HG02840 (cell line): ENCODE measurements around the gene TMSB15C.
A peak's percentile ranks its signal among the peaks of the same experiment; 100 is the strongest.
"Not testable (repeated sequence)": the region's sequence is repeated elsewhere in the genome, so short reads cannot be mapped to it uniquely, and the experiment has no call there.

Experiments
- ATAC-seq: cut with Tn5 transposase; IDR thresholded peaks from one replicate; pipeline ENCODE4 v1.9.1; 2021; ENCODE audit warnings: mild to moderate bottlenecking, moderate library complexity, moderate number of reproducible peaks; ENCODE audit not compliant: unreplicated experiment, low FRiP score

Gene TMSB15C

DNA sequence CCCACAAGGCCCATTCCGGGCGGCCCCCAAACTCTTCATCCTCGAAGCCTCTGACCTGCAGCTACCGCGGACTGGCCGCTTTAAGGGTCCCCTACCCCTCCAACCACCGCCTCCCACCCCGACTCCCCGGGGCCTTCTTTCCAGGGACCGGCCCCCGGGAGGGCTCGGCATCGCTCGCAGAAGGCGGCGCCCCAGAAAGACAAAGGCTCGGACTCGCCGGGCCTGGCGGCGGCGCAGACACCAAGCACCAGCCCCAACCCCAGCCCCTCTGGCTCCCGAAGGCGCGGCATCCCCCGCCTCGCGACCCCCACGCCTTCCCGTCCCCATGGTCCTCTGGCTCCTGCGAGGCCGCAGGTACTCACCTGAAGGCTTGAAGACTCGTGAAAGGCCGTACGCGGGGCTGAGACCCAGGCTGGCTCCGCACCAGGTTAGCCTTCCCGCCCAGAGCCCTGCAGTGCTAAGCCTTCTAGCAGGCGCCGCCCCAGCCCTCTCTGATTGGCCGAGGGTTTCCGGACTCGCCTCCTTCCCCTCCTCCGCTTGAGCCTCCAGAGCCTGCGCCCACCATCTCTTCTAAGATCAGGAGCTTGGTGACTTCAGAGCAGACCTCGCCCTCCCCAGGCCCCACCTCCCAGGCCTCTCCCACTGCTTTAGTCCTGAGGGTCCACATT, at the start of gene TMSB15C:
TMSB15C (minus strand) TSS at position 459 of the 668 bp plus-strand sequence.
- ATAC-seq: peak; percentile 88

DNA sequence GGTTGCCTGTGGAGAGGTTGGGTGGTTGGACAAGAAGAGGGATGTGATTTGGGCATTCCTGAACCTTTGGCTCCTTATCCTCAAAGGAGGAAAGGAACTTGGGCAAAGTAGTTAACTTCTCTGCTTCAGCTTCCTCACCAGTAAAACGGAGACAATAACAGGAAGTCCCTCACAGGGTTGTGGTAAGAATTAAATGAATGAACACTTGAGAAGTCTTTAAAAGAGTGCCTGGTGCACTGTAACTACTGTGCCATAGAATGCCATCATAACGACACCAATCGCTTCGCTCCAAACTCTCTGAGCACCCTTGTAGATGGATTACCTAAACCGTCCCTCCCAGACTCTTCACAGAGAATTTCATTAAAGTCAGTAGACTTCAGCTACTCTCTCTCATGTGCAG, 46.8 kb upstream of the TMSB15C start:
- ATAC-seq: no peak

DNA sequence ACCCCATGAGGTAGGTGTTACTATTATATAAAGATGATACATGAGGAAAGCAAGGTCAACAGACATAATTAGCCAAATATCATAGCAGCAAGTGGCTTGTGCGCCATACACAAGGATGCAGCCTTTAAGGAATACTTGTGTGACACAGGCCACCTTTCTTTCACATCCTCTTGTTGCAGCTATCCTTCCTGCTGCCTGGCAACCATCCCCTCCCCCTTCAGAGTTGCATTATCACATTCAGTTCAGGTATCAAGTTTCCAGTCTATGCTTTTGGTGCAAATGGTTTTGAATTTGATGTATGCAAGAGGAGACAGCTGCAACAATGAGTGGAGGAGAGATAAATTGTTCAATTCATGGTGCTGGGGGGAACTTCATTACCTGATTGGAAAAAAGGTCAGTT, 42.7 kb upstream of the TMSB15C start:
- no peak for ATAC-seq

DNA sequence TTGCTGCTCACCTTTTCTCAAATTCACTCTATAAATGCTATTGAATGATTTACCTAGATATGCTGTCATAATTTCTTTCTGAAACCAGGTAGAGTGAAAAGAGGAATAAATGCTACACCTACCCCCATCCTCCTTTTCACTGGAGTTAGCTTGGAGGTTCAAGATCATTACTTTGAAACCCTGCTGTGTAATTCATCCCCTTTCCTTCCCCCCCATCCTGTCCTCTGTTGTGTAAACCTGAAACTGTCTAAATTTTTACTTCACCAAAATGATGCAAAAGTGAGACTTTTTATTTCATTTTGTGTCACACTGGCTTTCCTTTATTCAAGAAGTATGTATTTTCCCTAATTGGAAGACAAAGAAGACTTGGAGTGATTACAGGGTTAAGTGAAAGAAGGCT, 41.7 kb upstream of the TMSB15C start:
- ATAC-seq: no peak

DNA sequence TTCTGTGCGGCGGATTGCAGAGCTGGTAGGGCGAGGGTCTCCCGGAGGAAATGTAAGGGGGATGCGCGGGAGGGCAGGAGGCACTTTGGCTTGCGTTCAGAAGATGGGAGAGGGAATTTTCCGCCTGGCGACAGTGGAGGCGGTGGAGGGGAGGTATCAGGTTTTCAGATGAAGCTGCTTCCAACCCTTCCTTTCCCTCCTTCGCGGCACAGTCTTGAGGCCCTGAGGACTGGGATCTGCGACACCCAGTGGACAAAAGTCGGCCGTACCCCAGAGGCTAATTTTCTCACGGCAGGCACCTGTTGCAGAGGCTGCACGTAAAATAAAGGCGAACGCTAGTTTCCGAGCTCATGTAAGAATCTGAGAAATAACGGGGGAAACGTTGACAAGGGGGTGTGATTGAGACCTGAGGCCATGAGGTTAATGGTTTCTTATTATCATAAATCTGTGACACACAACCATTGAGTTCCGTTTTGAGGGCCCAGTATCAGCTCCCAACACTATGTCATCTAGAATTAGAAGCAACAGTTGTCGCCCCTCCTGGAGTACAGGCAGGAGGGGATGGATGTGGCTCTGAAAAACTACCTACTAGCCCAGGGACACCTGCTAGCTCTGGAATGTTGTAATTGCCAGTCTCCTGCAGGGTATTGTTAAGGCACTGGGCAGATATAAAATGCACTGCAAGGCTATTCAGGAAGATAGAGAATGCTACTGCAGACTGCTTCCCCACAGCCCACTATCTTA, 37.4 kb upstream of the TMSB15C start:
- ATAC-seq: no peak

DNA sequence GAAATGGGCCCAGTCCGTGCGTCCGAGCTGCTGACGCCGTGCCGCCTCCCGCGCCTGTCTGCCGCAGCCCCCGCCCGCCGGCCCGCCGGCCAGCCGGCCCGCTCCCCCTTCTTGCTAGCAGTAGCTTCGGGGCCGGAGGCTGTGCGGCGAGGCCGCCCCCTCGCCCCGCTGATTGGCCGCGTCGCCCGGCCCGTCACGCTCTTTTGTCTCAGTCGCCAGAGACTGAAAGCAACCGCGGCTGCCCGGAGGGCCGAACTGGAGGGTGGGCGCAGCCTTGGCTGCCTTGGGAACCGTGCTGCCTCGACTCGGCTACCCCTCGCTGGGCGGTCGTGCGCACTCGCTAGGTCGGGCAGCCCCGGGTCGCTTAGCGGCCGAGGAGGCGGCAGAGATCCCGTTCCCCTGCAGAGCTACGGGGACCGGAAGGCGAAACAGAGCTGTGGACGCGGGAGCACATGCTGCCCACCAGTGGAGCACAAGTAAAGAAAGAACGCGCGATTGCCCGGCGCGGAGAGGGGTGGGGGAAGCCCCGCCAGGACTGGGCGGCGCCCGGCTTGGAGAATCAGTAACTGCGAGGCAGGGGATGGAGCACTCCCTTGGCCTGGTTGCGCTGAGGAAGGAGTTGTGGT, 36.4 kb upstream of the TMSB15C start, which contains the start of gene ZCCHC18:
ZCCHC18 (plus strand) TSS at position 198 of the 626 bp plus-strand sequence. CDS start 1,589 bp downstream, outside the sequence.
- ATAC-seq: peak; percentile 70

DNA sequence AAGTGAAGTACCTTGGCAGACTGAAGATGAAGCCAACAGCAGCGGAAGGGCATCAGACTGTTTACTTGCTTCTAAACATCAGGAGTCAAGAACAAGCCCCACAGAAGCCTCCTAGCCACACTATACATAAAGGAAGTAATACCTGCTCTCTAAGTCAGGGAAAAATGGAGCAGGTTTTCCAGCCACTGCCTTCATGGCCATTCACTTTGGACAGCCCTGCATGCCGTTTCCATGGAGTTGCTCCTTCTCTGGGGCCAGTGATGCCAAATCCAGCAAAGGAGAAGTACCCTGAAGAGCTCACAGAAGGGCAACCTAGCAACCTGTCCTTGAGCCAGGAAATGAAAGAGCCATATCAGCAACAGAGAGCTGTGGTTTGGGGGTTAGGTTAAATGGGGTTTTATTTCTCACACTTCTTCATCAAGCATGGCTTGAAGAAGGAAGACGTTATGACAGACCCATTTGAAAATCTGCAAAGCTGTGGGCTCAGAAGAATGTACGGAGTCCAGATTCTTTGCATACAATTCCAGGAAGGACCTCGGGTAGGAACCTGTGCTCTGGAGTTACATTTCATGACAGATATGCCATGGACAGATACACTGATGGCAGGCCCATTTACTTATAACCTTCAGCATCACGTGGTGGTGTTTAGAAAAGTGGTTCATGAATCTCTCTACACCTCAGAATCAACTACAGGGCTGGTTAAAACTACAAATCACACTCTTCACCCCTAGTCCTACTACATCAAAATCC, 34.6 kb upstream of the TMSB15C start:
- ATAC-seq: not testable (repeated sequence)

DNA sequence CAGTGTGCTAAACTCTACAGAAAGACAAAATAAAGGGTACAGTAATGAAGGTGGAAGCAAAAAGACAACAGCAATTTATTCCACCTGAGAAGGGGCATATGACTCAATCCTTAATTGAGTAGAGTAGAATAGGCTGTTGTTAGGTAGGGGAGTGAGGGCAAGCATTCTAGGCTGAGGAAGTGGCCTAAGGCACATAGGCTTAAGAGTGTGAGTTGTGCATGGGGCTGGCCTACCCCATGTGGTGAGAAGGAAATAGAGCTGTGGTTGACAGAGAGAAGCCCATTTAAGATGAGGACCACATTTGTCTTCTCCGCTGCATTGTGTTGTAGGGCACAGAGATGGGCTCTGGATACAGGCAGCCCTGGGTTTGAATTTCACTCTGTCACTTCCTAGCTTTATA, 32.9 kb upstream of the TMSB15C start:
- no peak for ATAC-seq

DNA sequence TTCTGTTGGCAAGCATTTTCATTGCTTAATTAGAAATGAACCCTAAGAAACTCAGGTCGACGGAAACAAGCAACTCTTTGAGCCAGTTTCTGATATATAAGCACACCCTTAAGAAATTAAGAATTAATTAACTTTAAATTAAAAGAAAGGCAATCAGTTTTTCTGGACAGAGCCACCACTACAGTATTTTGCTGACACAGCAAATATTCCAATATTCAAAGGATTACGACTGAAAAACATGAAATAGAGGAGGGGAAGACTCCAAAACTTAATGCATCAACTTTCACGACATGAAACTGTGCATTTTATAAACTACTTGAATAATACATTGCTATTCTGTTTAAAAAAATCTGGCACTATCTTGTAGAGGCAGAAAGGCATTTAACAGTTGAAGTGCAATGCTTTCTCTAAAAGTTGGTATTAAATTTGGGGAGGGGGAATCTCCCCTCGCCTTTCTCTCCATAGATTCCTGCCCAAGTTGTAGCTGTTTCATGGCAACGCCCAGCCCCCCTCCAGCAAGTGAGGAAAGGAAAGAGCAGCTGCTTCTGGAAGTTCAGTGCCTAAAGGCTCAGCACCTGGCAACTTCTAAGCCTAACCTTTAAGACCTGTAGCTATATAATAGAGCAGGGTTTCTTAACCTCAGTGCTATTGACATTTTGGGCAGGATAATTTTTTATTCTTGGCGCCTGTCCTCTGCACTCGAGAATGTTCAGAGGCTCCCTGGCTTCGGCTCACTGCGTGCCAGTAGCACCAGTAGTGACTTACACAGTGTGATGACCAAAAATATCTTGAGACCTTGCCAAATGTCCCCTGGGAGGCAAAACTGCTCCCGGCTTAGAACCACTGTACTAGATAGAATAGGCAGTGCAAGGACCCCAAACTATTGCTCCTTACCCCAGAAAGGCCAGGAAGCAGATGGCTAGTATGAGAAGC, 29.6 kb upstream of the TMSB15C start:
- ATAC-seq: no peak

DNA sequence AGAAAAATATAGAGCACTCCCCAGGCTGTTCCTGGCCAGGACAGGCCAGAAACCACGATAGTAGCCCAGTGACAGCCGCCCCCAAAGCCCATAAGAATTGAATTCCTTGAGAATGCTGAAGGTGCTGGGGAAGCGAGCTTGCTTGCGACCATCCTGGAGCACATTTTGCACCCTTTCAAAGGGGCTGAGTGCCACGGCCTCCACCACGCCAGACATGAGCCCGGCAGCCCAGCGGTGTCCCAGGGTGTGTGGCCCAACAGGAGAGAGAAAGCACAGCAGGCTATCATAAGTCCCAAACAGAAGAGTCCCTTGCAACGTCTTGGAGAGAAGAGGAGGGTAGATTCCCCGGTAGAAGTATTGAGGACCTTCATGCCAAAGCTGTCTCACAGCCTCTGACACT, 28.6 kb upstream of the TMSB15C start:
- ATAC-seq: no peak

DNA sequence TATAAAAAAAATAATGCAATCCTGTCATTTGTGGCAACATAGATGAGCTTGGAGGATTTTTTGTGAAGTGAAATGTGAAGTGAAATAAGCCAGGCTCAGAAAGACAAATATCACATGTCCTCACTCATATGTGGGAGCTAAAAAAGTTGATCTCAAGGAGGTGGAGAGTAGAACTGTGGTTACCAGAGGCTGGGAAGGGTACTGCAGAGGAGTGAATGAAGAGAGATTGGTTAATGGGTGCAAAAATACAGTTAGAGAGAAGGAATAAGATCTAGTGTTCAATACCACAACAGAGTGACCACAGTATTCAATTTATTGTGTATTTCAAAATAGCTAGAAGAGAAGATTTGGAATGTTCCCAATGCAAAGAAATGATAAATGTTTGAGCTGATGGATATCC, 22.9 kb upstream of the TMSB15C start:
- no peak for ATAC-seq

DNA sequence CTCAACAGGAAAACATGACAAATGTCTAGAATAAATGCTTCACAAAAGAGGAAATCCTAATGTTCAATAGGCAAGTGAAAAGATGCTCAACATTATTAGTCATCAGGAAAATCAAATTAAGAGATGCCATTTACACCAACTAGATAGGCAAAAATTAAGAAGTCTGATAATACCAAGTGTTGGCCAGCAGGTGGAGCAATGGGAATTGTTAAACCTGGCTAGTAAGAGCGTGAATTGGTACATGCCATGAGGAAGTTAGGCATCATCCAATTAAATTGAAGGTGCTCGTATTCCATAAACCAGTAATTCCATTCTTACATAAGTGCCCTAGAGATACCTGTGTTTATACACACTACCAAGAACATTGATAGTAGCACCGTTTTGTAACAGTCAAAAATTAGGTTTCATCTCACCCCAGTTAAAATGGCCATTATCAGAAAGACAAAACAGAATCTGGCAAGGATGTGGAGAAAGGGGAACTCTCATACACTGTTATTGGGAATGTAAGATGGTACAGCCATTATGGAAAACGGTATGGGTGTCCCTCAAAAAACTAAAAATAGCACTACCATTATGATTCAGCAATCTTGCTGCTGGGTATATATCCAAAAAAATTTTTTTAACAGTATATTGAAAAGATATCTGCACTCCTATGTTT, 22.2 kb upstream of the TMSB15C start:
- no peak for ATAC-seq

DNA sequence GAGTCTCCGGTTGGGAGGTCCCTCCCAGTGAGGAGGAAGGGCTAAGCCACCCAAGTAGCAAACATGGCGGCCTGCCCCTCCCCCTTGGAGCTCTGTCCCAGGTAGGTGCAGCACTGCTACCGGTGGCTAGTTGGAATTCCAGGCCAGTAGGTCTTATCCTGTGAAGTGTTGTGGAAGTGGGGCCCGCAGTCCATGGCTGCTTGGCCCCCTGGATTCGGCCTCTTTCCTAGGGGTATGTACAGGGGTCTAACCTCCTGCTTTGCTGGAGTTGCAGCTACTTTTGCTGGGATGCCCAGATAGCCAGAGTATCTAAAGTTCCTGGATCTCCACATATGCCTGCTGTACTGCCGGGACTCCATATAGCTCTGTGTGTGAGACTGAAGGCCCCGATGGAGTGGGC, 9.9 kb upstream of the TMSB15C start:
- ATAC-seq: no peak

DNA sequence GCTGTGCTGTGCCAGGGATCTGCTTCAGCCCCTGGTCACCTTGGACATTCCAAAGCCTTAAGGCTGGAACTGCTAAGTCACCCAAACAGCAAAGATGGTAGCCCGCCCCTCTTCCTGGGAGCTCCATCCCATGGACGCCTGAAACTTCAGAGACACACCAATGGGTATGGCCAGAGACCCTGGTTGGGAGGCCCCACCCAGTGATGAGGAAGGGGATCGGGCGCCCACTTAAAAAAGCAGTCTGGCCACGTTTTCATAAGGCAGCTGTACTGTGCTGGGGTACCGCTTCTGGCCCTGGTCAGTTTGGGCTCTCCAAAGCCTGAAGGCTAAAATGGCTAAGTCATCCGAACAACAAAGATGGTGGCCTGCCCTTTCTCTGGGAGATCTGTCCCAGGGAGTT, 9.4 kb upstream of the TMSB15C start:
- ATAC-seq: no peak

DNA sequence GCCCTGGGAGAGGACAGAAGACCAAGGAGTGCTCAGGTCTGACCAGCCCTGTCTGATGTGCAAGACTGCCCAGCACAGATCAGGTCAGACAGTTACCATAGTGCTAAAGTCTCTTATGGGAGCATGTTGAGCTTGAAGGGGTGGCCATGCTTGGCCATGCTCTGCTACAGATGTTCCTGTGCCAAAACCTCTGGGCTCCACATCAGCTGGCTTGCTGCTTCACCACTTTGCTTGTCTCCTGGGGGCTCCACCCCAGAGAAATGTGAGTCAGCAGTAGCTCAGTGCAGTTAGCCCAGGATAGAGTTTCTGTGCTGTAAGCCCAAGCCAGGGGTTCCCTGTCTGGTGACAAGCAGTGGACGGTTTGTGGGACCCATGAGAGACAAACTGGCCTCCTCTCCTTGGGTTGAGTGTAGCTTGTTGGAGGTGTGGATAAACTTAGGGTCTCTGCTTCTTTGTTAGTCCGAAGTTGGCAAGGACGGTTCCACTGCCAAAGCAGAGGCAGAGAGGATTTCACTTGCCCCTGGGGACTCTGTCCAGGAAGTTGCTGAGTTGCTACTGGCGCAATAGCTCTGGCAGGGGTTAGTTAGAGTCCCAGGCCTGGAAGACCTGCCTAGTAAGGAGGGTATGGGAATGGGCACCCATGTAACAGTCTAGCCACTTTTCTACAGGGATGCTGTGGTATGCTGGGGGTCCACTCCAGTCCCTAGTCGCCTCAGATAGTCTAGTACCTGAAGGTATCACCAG, 8.7 kb upstream of the TMSB15C start:
- no peak for ATAC-seq

DNA sequence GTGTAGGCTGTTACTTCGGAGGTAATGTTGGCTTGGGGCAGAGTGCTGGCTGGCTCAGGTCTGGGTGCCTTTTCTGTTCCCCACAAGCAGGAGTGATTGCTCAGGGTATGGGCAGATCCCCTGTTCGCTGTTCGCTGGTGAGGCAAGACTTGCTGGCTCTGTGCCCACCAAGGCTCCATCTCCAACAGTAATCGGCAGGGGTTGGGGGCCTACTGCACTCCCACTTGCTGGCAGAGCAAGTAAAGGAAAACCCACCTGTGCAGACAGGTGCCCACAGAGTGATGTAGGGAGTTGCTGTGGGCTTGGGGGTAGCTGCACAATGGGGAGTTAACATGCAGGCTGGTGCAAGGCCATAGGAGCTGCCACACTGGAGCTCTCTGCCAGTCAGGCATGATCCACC, 8.0 kb upstream of the TMSB15C start:
- no peak for ATAC-seq

DNA sequence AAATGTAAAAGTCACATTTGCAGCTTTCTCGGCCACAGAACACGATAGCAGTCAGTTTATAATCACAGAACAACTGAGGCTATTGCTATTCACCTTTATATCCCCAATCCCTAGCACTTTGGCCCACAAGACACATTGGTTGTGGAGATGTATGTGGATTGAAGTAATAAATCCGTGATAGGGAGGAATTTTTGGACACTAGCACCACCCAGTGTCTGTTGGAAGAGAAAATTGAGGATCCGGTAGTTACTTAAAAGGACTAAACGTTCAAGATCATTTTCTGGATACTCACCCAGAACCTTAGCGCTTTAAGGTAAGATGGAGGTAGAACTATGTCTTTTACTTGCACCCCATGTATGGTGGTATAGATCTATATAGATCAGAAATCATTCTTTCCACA, 1.8 kb upstream of the TMSB15C start:
- not testable (repeated sequence) for ATAC-seq

DNA sequence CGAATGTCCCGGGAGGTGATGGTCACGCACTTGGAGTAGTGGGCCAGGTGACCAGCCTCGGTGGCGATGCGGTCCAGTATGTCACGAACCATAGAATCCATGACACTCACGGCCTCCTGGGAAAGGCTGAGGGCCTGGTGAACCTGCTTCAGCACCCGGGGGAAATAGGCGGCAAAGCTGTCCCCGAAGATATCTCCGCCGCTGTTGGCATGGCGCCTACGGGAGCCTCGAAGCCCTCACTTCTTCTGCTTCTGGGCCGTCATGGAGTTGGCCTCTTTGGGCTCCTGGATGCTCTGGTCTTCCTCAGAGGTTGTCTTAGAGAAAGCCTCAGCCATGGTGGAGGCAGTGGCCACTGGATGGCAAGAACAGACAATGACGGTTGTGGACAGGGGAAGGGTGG, 13.4 kb downstream of the TMSB15C start:
- not testable (repeated sequence) for ATAC-seq

DNA sequence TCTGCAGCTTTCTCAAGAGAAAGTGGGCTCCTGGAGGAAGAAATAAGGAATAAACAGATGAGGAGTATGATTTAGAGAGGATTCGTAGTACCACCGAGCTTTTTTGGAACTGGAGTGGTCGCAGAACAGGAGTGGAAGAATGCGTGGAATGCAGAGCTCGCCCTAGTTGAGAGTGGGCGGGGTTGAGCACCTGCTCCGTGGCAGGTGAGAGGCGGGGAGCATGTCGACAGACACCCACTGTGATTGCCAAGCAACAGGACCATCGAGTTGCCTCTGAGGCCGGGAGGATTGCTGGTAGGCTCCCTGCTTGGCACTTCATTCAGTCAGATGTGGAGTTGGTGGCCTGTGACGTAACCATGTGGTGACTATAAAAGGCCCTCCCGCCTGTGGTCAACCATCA, 21.1 kb downstream of the TMSB15C start:
- not testable (repeated sequence) for ATAC-seq
